ENCODE results near the gene BCL2A1. TPM values are rescaled to one million over a fixed set of nuclear protein-coding genes. Genes with fewer than 3 reads are reported as not detected.
A peak's percentile ranks its signal among the peaks of the same experiment; 100 is the strongest.

The BCL2A1 gene
- total RNA-seq, 4 donors from 2014 or later: 0.84 to 1.3 TPM; not detected in 2

- intact Hi-C loops (cut with DNase I; ENCODE audit: low total_unique reads): no loop called here
- no peak overlapping the region for H3K4me3 ChIP-seq (ENCODE audit: low read depth, poor library complexity, severe bottlenecking)
- WGBS, 2 donors: 75 to 81% methylated on average over 6 to 8 of the region's 8 CpGs
- peak in 1 of 2 donors; percentile 56 for DNase-seq (ENCODE audit: low spot score in 2 of 2)
- TF ChIP-seq CTCF (IDR thresholded peaks at IDR 0.05): no peak
- no peak for TF ChIP-seq POLR2A (IDR thresholded peaks at IDR 0.05)
Observed at GRCh38 chr15:79990280-79990996, 19.4 kb upstream of the BCL2A1 start.

- no peak for DNase-seq (ENCODE audit: low spot score in 2 of 2)
- H3K4me3 ChIP-seq (ENCODE audit: low read depth, poor library complexity, severe bottlenecking): no peak overlapping the region
- intact Hi-C loops (cut with DNase I; ENCODE audit: low total_unique reads): no loop called here
- no peak for TF ChIP-seq CTCF (IDR thresholded peaks at IDR 0.05)
- no peak for TF ChIP-seq POLR2A (IDR thresholded peaks at IDR 0.05)
- WGBS, 2 donors: 51 to 63% methylated on average over 5 of the region's 5 CpGs
Observed at GRCh38 chr15:79989682-79990081, 18.7 kb upstream of the BCL2A1 start.

- intact Hi-C loops (cut with DNase I; ENCODE audit: low total_unique reads): no loop called here
- 65 to 90% methylated on average over 2 of the region's 2 CpGs for WGBS, 2 donors
- TF ChIP-seq CTCF (IDR thresholded peaks at IDR 0.05) (no peak), POLR2A (IDR thresholded peaks at IDR 0.05) (no peak)
- no peak overlapping the region for H3K4me3 ChIP-seq (ENCODE audit: low read depth, poor library complexity, severe bottlenecking)
- peak in 1 of 2 donors; percentile 60 for DNase-seq (ENCODE audit: low spot score in 2 of 2)
Observed at GRCh38 chr15:79989183-79989582, 18.2 kb upstream of the BCL2A1 start.

GRCh38 chr15:79988448-79989117 lies 17.6 kb upstream of the BCL2A1 start:
- DNase-seq (ENCODE audit: low spot score in 2 of 2): no peak
- intact Hi-C loops (cut with DNase I; ENCODE audit: low total_unique reads): no loop called here
- H3K4me3 ChIP-seq (ENCODE audit: low read depth, poor library complexity, severe bottlenecking): no peak overlapping the region
- WGBS, 2 donors: 91 to 93% methylated on average over 3 of the region's 3 CpGs
- TF ChIP-seq CTCF (IDR thresholded peaks at IDR 0.05): no peak
- TF ChIP-seq POLR2A (IDR thresholded peaks at IDR 0.05): no peak

- intact Hi-C loops (cut with DNase I; ENCODE audit: low total_unique reads): no loop called here
- H3K4me3 ChIP-seq (ENCODE audit: low read depth, poor library complexity, severe bottlenecking): no peak overlapping the region
- 85 to 90% methylated on average over 3 of the region's 3 CpGs for WGBS, 2 donors
- TF ChIP-seq POLR2A (IDR thresholded peaks at IDR 0.05): no peak
- no peak for TF ChIP-seq CTCF (IDR thresholded peaks at IDR 0.05)
- DNase-seq (ENCODE audit: low spot score in 2 of 2): no peak
Observed at GRCh38 chr15:79987969-79988368, 17.0 kb upstream of the BCL2A1 start.
